Lung (tissue), 16 donors: ENCODE results near the gene GBP4. TPM values are rescaled to one million over a fixed set of nuclear protein-coding genes. Genes with fewer than 3 reads are reported as not detected.
"Not testable (repeated sequence)": the region's sequence is repeated elsewhere in the genome, so short reads cannot be mapped to it uniquely, and the experiment has no call there.

Experiments
- ATAC-seq: fragments of 200-7000 bp; cut with Tn5 transposase; one replicate; pipeline ENCODE4 v1.9.1; 2020; ENCODE audit warnings: moderate number of reproducible peaks; ENCODE audit not compliant: insufficient read depth, low FRiP score
- DNase-seq, 3 donors: peaks; one replicate each; pipeline ENCODE4 v3.0.0-alpha.2; 2013 to 2017
- H3K27ac ChIP-seq, 2 donors: one replicate each; pipeline ENCODE4 v1.5.1; 2013; ENCODE audit warnings: mild to moderate bottlenecking in 2 of 2, moderate library complexity in 2 of 2, control low read depth in 1 of 2, inconsistent platforms in 1 of 2, low read depth in 1 of 2, low read length in 1 of 2
- H3K27me3 ChIP-seq, 3 donors: one replicate each; pipeline ENCODE4 v1.5.1; 2013; ENCODE audit warnings: low read length in 2 of 3; ENCODE audit not compliant: control insufficient read depth in 3 of 3, insufficient read depth in 3 of 3
- H3K36me3 ChIP-seq, 4 donors: one replicate each; pipeline ENCODE4 v1.5.1; 2013; ENCODE audit warnings: low read length in 4 of 4, mild to moderate bottlenecking in 1 of 4, moderate library complexity in 1 of 4; ENCODE audit not compliant: control insufficient read depth in 4 of 4, insufficient read depth in 4 of 4
- H3K4me1 ChIP-seq, 5 donors: one replicate each; pipeline ENCODE4 v1.5.1; 2013; ENCODE audit warnings: low read length in 5 of 5, mild to moderate bottlenecking in 2 of 5, moderate library complexity in 1 of 5; ENCODE audit not compliant: control insufficient read depth in 5 of 5, insufficient read depth in 5 of 5
- H3K4me3 ChIP-seq: one replicate; pipeline ENCODE4 v1.5.1; 2013; ENCODE audit warnings: mild to moderate bottlenecking, control low read depth, moderate library complexity
- H3K9ac ChIP-seq, 2 donors: one replicate each; pipeline ENCODE4 v1.5.1; 2013; ENCODE audit warnings: low read length in 2 of 2, control low read depth in 1 of 2; ENCODE audit not compliant: insufficient read depth in 1 of 2
- H3K9me3 ChIP-seq, 4 donors: one replicate each; pipeline ENCODE4 v1.5.1; 2013; ENCODE audit warnings: low read length in 3 of 4, mild to moderate bottlenecking in 1 of 4, moderate library complexity in 1 of 4; ENCODE audit not compliant: control insufficient read depth in 4 of 4, insufficient read depth in 3 of 4
- CTCF ChIP-seq: IDR thresholded peaks from 2 replicates; pipeline ENCODE4 v1.5.1; 2012; ENCODE audit warnings: mild to moderate bottlenecking; ENCODE audit errors: control extremely low read depth, extremely low read depth
- WGBS, 2 donors: extraction: QIAGEN DNeasy Blood & Tissue Kit; methylation state at CpG; one replicate each; pipeline ENCODE4 v1.1.7; 2013; 5-methylcytosine and 5-hydroxymethylcytosine counted together
- long read RNA-seq, 5 donors: transcript quantifications; one replicate each; lab custom pipeline, GENCODE V29; 2026
- polyA plus RNA-seq, 2 donors: library from polyadenylated mRNA; stranded (reverse); fragments of 200-250 nt; gene quantifications; one replicate each; pipeline ENCODE4 v1.2.1, GENCODE V29; 2013
- total RNA-seq, 2 donors: library from RNA; depleted of rRNA in 1 of 2; stranded (reverse); fragments of >200 nt in 1 of 2; gene quantifications; one replicate each; pipeline ENCODE4 v1.2.1, GENCODE V29; 2014 to 2021
- donor health status: control.
- donor health status: control.
- donor health status: Bipolar disorder and iron deficiency.
- donor health status: healthy.
- donor health status: DM: yes; HTN: yes; CAD: no.

Gene GBP4
- 10 to 100 TPM; 14.3 to 24.1 TPM for total RNA-seq
- polyA plus RNA-seq: 10 to 100 TPM; 13.5 to 20.6 TPM
- long read RNA-seq, donor 1, full-length matches to known transcripts: 1 of 1 reads
- long read RNA-seq, donor 1, partial matches to known transcripts: 0 of 1 reads
- long read RNA-seq, donor 1, other reads (novel, unspliced or antisense): 0 of 1 reads
- long read RNA-seq, donor 2: 0 reads
- long read RNA-seq, donor 3: 0 reads
- long read RNA-seq, donor 4: 0 reads
- long read RNA-seq, donor 5: 0 reads

- Histone ChIP-seq H3K27ac (peak within 1 kb of the TSS; percentile 83 to 87), H3K4me1 (peaks cover 1 to 21% (median 5%) of the 10 kb centered on the region in 5 donors), H3K9ac (peak within 1 kb of the TSS; percentile 43 to 77), H3K27me3 (peaks cover 0 to 12% (median 0%) of the 10 kb centered on the region in 3 donors), H3K4me3 (peak within 1 kb of the TSS; percentile 64), H3K36me3 (peaks cover 0 to 4% (median 0%) of the 10 kb centered on the region in 4 donors), H3K9me3 (no peaks in the 10 kb centered on the region)
- DNase-seq (peak; percentile 15 to 58 (median 38)), ATAC-seq (peak; percentile 79)
- 4 to 5% methylated on average over 21 of the region's 21 CpGs for WGBS, 2 donors
- TF ChIP-seq CTCF: no peak
Observed at GRCh38 chr1:89198491-89199072, at the start of gene GBP4. Gene GBP4 (minus strand): TSS chr1:89198942. CDS start chr1:89198834, 108 bp downstream.

GRCh38 chr1:89243046-89243445 is 44.3 kb upstream of the GBP4 start:
- TF ChIP-seq CTCF: no peak
- Histone ChIP-seq H3K27ac (no peak overlapping the region), H3K9me3 (no peaks in the 10 kb centered on the region), H3K36me3 (no peaks in the 10 kb centered on the region), H3K27me3 (no peaks in the 10 kb centered on the region), H3K4me3 (no peak overlapping the region), H3K9ac (no peak overlapping the region), H3K4me1 (no peaks in the 10 kb centered on the region)
- 94 to 97% methylated on average over 3 of the region's 3 CpGs for WGBS, 2 donors
- ATAC-seq (no peak), DNase-seq (no peak)

GRCh38 chr1:89221341-89221740 is 22.6 kb upstream of the GBP4 start:
- Histone ChIP-seq H3K4me3 (no peak overlapping the region), H3K27me3 (no peaks in the 10 kb centered on the region), H3K4me1 (no peaks in the 10 kb centered on the region), H3K36me3 (no peaks in the 10 kb centered on the region), H3K9ac (no peak overlapping the region), H3K9me3 (peaks cover 0 to 5% (median 0%) of the 10 kb centered on the region in 4 donors), H3K27ac (no peak overlapping the region)
- 34 to 77% methylated on average over 1 of the region's 1 CpG for WGBS, 2 donors
- DNase-seq (no peak), ATAC-seq (no peak)
- no peak for TF ChIP-seq CTCF

GRCh38 chr1:89219851-89220250 is 21.1 kb upstream of the GBP4 start:
- not testable (repeated sequence) for H3K36me3 ChIP-seq, ATAC-seq, H3K9me3 ChIP-seq, H3K4me3 ChIP-seq, DNase-seq, H3K9ac ChIP-seq, H3K27me3 ChIP-seq, H3K27ac ChIP-seq, H3K4me1 ChIP-seq

- WGBS, 2 donors: 91 to 95% methylated on average over 3 of the region's 3 CpGs
- DNase-seq, H3K9ac ChIP-seq, H3K27me3 ChIP-seq, H3K27ac ChIP-seq, H3K4me1 ChIP-seq, H3K9me3 ChIP-seq, ATAC-seq, H3K36me3 ChIP-seq, H3K4me3 ChIP-seq: not testable (repeated sequence)
Observed at GRCh38 chr1:89218941-89219340, 20.2 kb upstream of the GBP4 start.
